ENCODE measurements around the gene FAM110C.

Gene FAM110C, protein sequence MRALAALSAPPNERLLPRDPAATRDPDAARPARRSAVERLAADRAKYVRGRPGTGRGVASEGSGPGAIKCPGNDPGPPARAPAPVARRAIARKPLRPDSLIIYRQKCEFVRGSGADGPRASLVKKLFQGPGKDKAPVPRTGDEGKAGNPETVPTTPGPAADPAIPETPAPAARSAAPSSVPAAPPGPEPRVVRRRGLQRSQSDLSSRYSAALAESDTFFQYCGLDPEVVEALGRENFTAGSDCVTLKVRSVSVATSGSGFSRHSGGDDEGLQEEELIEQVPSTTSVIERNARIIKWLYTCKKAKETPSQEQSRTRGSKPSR

DNA sequence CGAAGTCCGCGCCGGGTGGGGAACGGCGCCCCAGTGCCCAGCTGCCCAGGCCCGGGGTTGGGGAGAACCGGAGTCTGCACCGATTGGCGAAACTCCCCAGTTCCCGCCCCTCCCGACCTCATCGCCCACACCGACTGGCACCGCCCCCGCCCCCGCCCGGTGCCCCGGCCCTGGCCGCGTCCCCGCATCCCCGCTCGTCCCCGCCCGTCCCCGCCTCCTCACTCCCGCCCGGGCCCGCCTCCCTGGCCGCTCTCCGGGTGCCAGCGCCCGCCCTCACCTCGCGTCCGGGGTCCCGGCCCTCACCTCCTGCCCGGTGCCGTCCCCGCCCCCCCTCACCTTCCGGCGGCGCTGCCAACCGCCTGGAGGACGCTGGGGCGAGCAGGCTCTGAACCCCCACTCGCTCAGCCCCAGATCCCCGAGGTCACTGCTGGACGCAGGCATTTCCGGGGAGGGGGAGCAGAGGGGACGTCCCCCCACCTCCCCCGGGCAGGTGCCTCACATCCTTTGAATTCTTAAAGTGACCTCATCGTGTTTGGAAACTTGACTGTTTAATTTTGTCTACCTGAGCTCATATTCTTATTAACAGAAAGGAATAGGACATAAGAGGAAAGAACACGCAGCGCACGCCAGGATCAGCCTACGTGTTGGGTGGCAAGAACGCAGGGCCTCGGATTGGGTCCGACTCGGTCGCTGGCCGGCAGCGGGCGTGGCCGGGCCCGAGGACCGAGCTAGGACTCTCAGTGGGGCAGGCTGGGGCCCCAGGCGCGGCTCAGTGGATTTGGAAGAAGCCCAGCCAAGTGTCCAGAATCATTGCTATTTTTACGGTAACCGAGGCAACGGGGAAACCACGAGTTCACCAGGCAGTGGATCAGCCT, at the start of gene FAM110C:
TSS of gene FAM110C (minus strand) at position 35 of the 875 bp plus-strand sequence. CDS start 120 bp downstream, outside the sequence.
- Histone ChIP-seq H3K36me3 (ENCODE audit: control insufficient read depth in 2 of 2, insufficient read depth in 1 of 2, low read length in 2 of 2) (no peaks in the 10 kb centered on the region), H3K9me3 (ENCODE audit: control insufficient read depth, insufficient read depth, low read depth, low read length) (no peaks in the 10 kb centered on the region), H3K27ac (ENCODE audit: extremely low read depth, low read depth, low read length) (peak within 1 kb of the TSS; percentile 17; the same call in 1 of the 2 replicates), H3K4me3 (ENCODE audit: low read depth, low read length) (peak within 1 kb of the TSS; percentile 63), H3K4me1 (ENCODE audit: control insufficient read depth, insufficient read depth, low read length) (0 out of 2 replicates have a peak, but pooled peaks cover 2% of the 10 kb centered on the region)
- ChIA-PET POLR2A (no interaction called here), CTCF (interaction anchor here (0.5 to 1.2 kb wide), 2 partner anchors 77 to 118 kb away, joined by 3 read pairs; no protein-coding TSS in a partner anchor)
- TF ChIP-seq ZNF777 (tag by site-specific recombination; IDR thresholded peaks at IDR 0.05; ENCODE audit: borderline replicate concordance) (no peak), SP7 (tag by site-specific recombination; IDR thresholded peaks at IDR 0.05) (peak; percentile 16; the same call in 1 of the 2 replicates), ZNF792 (tag by site-specific recombination; IDR thresholded peaks at IDR 0.05) (no peak), ZNF600 (tag by site-specific recombination; IDR thresholded peaks at IDR 0.05) (no peak), MZF1 (tag by site-specific recombination; IDR thresholded peaks at IDR 0.05; ENCODE audit: borderline replicate concordance) (0 out of 2 replicates have a peak, but pooled peaks have one; percentile 24), SP2 (tag by site-specific recombination; IDR thresholded peaks at IDR 0.05) (peak; percentile 81), ZNF629 (tag by site-specific recombination; IDR thresholded peaks at IDR 0.05) (0 out of 2 replicates have a peak, but pooled peaks have one; percentile 29), WT1 (tag by site-specific recombination; IDR thresholded peaks at IDR 0.05) (no peak), GLIS1 (tag by site-specific recombination; IDR thresholded peaks at IDR 0.05) (peak; percentile 30; the same call in 1 of the 2 replicates), GLIS2 (tag by site-specific recombination; IDR thresholded peaks at IDR 0.05) (peak; percentile 90), ZNF335 (tag by site-specific recombination; conservative IDR thresholded peaks at IDR 0.05) (peak; percentile 81), SP3 (tag by site-specific recombination; IDR thresholded peaks at IDR 0.05) (peak; percentile 87), ZEB2 (tag by site-specific recombination; IDR thresholded peaks at IDR 0.05) (peak; percentile 52; the same call in 1 of the 2 replicates), ZBTB20 (tag by site-specific recombination; IDR thresholded peaks at IDR 0.05) (peak; percentile 60; the same call in 1 of the 2 replicates), ZNF791 (tag by site-specific recombination; IDR thresholded peaks at IDR 0.05) (no peak)
- TF ChIP-seq, protein P1, sequence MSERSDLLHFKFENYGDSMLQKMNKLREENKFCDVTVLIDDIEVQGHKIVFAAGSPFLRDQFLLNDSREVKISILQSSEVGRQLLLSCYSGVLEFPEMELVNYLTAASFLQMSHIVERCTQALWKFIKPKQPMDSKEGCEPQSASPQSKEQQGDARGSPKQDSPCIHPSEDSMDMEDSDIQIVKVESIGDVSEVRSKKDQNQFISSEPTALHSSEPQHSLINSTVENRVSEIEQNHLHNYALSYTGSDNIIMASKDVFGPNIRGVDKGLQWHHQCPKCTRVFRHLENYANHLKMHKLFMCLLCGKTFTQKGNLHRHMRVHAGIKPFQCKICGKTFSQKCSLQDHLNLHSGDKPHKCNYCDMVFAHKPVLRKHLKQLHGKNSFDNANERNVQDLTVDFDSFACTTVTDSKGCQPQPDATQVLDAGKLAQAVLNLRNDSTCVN (tag by site-specific recombination; optimal IDR thresholded peaks at IDR 0.05): peak; percentile 65
- TF ChIP-seq, protein P2, sequence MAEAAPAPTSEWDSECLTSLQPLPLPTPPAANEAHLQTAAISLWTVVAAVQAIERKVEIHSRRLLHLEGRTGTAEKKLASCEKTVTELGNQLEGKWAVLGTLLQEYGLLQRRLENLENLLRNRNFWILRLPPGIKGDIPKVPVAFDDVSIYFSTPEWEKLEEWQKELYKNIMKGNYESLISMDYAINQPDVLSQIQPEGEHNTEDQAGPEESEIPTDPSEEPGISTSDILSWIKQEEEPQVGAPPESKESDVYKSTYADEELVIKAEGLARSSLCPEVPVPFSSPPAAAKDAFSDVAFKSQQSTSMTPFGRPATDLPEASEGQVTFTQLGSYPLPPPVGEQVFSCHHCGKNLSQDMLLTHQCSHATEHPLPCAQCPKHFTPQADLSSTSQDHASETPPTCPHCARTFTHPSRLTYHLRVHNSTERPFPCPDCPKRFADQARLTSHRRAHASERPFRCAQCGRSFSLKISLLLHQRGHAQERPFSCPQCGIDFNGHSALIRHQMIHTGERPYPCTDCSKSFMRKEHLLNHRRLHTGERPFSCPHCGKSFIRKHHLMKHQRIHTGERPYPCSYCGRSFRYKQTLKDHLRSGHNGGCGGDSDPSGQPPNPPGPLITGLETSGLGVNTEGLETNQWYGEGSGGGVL (tag by site-specific recombination; IDR thresholded peaks at IDR 0.05): peak; percentile 85
- TF ChIP-seq, protein P3, sequence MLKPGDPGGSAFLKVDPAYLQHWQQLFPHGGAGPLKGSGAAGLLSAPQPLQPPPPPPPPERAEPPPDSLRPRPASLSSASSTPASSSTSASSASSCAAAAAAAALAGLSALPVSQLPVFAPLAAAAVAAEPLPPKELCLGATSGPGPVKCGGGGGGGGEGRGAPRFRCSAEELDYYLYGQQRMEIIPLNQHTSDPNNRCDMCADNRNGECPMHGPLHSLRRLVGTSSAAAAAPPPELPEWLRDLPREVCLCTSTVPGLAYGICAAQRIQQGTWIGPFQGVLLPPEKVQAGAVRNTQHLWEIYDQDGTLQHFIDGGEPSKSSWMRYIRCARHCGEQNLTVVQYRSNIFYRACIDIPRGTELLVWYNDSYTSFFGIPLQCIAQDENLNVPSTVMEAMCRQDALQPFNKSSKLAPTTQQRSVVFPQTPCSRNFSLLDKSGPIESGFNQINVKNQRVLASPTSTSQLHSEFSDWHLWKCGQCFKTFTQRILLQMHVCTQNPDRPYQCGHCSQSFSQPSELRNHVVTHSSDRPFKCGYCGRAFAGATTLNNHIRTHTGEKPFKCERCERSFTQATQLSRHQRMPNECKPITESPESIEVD (tag by site-specific recombination; IDR thresholded peaks at IDR 0.05): no peak
- TF ChIP-seq, protein P4, sequence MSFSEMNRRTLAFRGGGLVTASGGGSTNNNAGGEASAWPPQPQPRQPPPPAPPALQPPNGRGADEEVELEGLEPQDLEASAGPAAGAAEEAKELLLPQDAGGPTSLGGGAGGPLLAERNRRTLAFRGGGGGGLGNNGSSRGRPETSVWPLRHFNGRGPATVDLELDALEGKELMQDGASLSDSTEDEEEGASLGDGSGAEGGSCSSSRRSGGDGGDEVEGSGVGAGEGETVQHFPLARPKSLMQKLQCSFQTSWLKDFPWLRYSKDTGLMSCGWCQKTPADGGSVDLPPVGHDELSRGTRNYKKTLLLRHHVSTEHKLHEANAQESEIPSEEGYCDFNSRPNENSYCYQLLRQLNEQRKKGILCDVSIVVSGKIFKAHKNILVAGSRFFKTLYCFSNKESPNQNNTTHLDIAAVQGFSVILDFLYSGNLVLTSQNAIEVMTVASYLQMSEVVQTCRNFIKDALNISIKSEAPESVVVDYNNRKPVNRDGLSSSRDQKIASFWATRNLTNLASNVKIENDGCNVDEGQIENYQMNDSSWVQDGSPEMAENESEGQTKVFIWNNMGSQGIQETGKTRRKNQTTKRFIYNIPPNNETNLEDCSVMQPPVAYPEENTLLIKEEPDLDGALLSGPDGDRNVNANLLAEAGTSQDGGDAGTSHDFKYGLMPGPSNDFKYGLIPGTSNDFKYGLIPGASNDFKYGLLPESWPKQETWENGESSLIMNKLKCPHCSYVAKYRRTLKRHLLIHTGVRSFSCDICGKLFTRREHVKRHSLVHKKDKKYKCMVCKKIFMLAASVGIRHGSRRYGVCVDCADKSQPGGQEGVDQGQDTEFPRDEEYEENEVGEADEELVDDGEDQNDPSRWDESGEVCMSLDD (tag by site-specific recombination; IDR thresholded peaks at IDR 0.05): peak; percentile 64
- TF ChIP-seq, protein P5, sequence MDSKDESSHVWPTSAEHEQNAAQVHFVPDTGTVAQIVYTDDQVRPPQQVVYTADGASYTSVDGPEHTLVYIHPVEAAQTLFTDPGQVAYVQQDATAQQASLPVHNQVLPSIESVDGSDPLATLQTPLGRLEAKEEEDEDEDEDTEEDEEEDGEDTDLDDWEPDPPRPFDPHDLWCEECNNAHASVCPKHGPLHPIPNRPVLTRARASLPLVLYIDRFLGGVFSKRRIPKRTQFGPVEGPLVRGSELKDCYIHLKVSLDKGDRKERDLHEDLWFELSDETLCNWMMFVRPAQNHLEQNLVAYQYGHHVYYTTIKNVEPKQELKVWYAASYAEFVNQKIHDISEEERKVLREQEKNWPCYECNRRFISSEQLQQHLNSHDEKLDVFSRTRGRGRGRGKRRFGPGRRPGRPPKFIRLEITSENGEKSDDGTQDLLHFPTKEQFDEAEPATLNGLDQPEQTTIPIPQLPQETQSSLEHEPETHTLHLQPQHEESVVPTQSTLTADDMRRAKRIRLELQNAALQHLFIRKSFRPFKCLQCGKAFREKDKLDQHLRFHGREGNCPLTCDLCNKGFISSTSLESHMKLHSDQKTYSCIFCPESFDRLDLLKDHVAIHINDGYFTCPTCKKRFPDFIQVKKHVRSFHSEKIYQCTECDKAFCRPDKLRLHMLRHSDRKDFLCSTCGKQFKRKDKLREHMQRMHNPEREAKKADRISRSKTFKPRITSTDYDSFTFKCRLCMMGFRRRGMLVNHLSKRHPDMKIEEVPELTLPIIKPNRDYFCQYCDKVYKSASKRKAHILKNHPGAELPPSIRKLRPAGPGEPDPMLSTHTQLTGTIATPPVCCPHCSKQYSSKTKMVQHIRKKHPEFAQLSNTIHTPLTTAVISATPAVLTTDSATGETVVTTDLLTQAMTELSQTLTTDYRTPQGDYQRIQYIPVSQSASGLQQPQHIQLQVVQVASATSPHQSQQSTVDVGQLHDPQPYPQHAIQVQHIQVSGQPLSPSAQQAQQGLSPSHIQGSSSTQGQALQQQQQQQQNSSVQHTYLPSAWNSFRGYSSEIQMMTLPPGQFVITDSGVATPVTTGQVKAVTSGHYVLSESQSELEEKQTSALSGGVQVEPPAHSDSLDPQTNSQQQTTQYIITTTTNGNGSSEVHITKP (tag by site-specific recombination; IDR thresholded peaks at IDR 0.05): peak; percentile 74
- TF ChIP-seq, protein P6, sequence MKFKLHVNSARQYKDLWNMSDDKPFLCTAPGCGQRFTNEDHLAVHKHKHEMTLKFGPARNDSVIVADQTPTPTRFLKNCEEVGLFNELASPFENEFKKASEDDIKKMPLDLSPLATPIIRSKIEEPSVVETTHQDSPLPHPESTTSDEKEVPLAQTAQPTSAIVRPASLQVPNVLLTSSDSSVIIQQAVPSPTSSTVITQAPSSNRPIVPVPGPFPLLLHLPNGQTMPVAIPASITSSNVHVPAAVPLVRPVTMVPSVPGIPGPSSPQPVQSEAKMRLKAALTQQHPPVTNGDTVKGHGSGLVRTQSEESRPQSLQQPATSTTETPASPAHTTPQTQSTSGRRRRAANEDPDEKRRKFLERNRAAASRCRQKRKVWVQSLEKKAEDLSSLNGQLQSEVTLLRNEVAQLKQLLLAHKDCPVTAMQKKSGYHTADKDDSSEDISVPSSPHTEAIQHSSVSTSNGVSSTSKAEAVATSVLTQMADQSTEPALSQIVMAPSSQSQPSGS (tag by site-specific recombination; IDR thresholded peaks at IDR 0.05; ENCODE audit: low read depth): peak; percentile 35; the same call in 1 of the 2 replicates
